ENCODE measurements around the gene PPP4R3A.
"Not testable (repeated sequence)": the region's sequence is repeated elsewhere in the genome, so short reads cannot be mapped to it uniquely, and the experiment has no call there.

PPP4R3A gene

GRCh38 chr14:91536327-91536726, 26.2 kb upstream of the PPP4R3A start:
- no peak overlapping the region for H3K4me3 ChIP-seq (ENCODE audit: low read depth, low read length)
- DNase-seq (ENCODE audit: low read depth): no peak
- TF ChIP-seq CTCF (IDR thresholded peaks at IDR 0.05; ENCODE audit: insufficient read depth, low read depth, low read length, missing control alignments): no peak

- not testable (repeated sequence) for H3K4me3 ChIP-seq (ENCODE audit: low read depth, low read length); DNase-seq (ENCODE audit: low read depth)
These were observed 23.9 kb upstream of the PPP4R3A start for GRCh38 chr14:91534059-91534458.

GRCh38 chr14:91533623-91534022, 23.5 kb upstream of the PPP4R3A start:
- DNase-seq (ENCODE audit: low read depth): no peak
- no peak overlapping the region for H3K4me3 ChIP-seq (ENCODE audit: low read depth, low read length)
- TF ChIP-seq CTCF (IDR thresholded peaks at IDR 0.05; ENCODE audit: insufficient read depth, low read depth, low read length, missing control alignments): no peak

- no peak for DNase-seq (ENCODE audit: low read depth)
- no peak for TF ChIP-seq CTCF (IDR thresholded peaks at IDR 0.05; ENCODE audit: insufficient read depth, low read depth, low read length, missing control alignments)
These were observed 13.9 kb upstream of the PPP4R3A start for GRCh38 chr14:91523972-91524371.

GRCh38 chr14:91521061-91521640, 11.0 kb upstream of the PPP4R3A start:
- no peak for DNase-seq (ENCODE audit: low read depth)
- no peak for TF ChIP-seq CTCF (IDR thresholded peaks at IDR 0.05; ENCODE audit: insufficient read depth, low read depth, low read length, missing control alignments)
- H3K4me3 ChIP-seq (ENCODE audit: low read depth, low read length): no peak overlapping the region

More at GRCh38 chr14:91523972-91524371, 13.9 kb upstream of the PPP4R3A start:
- H3K4me3 ChIP-seq (ENCODE audit: low read depth, low read length): no peak overlapping the region

GRCh38 chr14:91520138-91520537, 10.0 kb upstream of the PPP4R3A start:
- H3K4me3 ChIP-seq (ENCODE audit: low read depth, low read length): no peak overlapping the region
- no peak for DNase-seq (ENCODE audit: low read depth)
- TF ChIP-seq CTCF (IDR thresholded peaks at IDR 0.05; ENCODE audit: insufficient read depth, low read depth, low read length, missing control alignments): no peak

- TF ChIP-seq CTCF (IDR thresholded peaks at IDR 0.05; ENCODE audit: insufficient read depth, low read depth, low read length, missing control alignments): no peak
- no peak for DNase-seq (ENCODE audit: low read depth)
- no peak overlapping the region for H3K4me3 ChIP-seq (ENCODE audit: low read depth, low read length)
These were observed 9.3 kb upstream of the PPP4R3A start for GRCh38 chr14:91519239-91520036.

Data from GM12865 (cell line).